PC-3 (cell line): ENCODE results near the gene DMD. TPM values are rescaled to one million over a fixed set of nuclear protein-coding genes. Genes with fewer than 3 reads are reported as not detected.

Experiments used
- ATAC-seq: fragments of 200-7000 bp; cut with Tn5 transposase; 2 replicates; pipeline ENCODE4 v1.9.1; 2020; ENCODE audit warnings: mild to moderate bottlenecking, moderate library complexity
- BruUV-seq: library from RNA; stranded (reverse); fragments of 400-500 nt; replicated peaks from 2 replicates; lab custom pipeline; 2021; lab: Mats Ljungman, UMichigan
- CTCF ChIA-PET: fragments of 300-600 bp; sonication (Branson Sonifier 250); formaldehyde crosslinking; loops from one replicate; lab custom pipeline; 2022; ENCODE audit warnings: antibody characterized with exemption; lab: Charles Lee
- POLR2A ChIA-PET: fragments of 300-600 bp; sonication (Branson Sonifier 250); formaldehyde crosslinking; loops from one replicate; lab custom pipeline; 2022; ENCODE audit warnings: antibody characterized with exemption; ENCODE audit not compliant: unreplicated experiment; lab: Charles Lee
- DNase-seq: peaks from one replicate; pipeline ENCODE4 v3.0.0-alpha.2; 2015
- H2AFZ ChIP-seq: fragments of 300-600 bp; sonication (generic); 2 replicates; pipeline ENCODE4 v1.6.0; 2016; ENCODE audit warnings: antibody characterized with exemption, low read length
- H3F3A ChIP-seq: fragments of 300-600 bp; sonication (generic); one replicate; pipeline ENCODE4 v1.6.0; 2017; ENCODE audit warnings: antibody characterized with exemption, low read length, control low read depth, mild to moderate bottlenecking; ENCODE audit not compliant: unreplicated experiment
- H3K27ac ChIP-seq: fragments of 300-600 bp; sonication (generic); 2 replicates; pipeline ENCODE4 v1.5.1; 2016; ENCODE audit warnings: mild to moderate bottlenecking, low read length
- H3K27me3 ChIP-seq: fragments of 300-600 bp; sonication (generic); 2 replicates; pipeline ENCODE4 v1.6.1; 2016; ENCODE audit warnings: low read length, mixed read lengths
- H3K36me3 ChIP-seq: fragments of 300-600 bp; sonication (generic); 2 replicates; pipeline ENCODE4 v1.6.1; 2016; ENCODE audit warnings: low read depth, mixed run types, low read length, mixed read lengths
- H3K4me1 ChIP-seq: fragments of 300-600 bp; sonication (generic); 2 replicates; pipeline ENCODE4 v1.5.1; 2016; ENCODE audit warnings: low read length; ENCODE audit not compliant: insufficient read depth
- H3K4me2 ChIP-seq: fragments of 300-600 bp; sonication (generic); 2 replicates; pipeline ENCODE4 v1.6.0; 2016; ENCODE audit warnings: low read length
- H3K4me3 ChIP-seq: fragments of 300-600 bp; sonication (generic); 2 replicates; pipeline ENCODE4 v1.5.1; 2016; ENCODE audit warnings: mild to moderate bottlenecking, low read length, mixed read lengths
- H3K79me2 ChIP-seq: fragments of 300-600 bp; sonication (generic); 2 replicates; pipeline ENCODE4 v1.6.1; 2017; ENCODE audit warnings: low read length, mixed read lengths
- H3K9ac ChIP-seq: fragments of 300-600 bp; sonication (generic); 2 replicates; pipeline ENCODE4 v1.6.0; 2016; ENCODE audit warnings: mild to moderate bottlenecking, low read length
- H3K9me2 ChIP-seq: fragments of 300-600 bp; sonication (generic); replicated peaks from 2 replicates; pipeline ENCODE4 v1.6.1; 2016; ENCODE audit warnings: mixed run types, low read length, mixed read lengths
- H3K9me3 ChIP-seq: fragments of 300-600 bp; sonication (generic); 2 replicates; pipeline ENCODE4 v1.6.1; 2016; ENCODE audit warnings: low read length, mixed read lengths
- H4K20me1 ChIP-seq: fragments of 300-600 bp; sonication (generic); 2 replicates; pipeline ENCODE4 v1.6.1; 2016; ENCODE audit warnings: low read length, mixed read lengths
- EZH2 ChIP-seq: fragments of 300-600 bp; sonication (generic); IDR thresholded peaks from one replicate; pipeline ENCODE4 v1.6.1; 2017; ENCODE audit warnings: antibody characterized with exemption, mild to moderate bottlenecking, low read length; ENCODE audit not compliant: unreplicated experiment
- EZH2phosphoT487 ChIP-seq: fragments of 300-600 bp; sonication (generic); IDR thresholded peaks from 2 replicates; pipeline ENCODE4 v1.6.1; 2018; ENCODE audit warnings: mild to moderate bottlenecking, antibody characterized with exemption, low read length, borderline replicate concordance
- intact Hi-C: fragments of 100-400 bp; cut with micrococcal nuclease; formaldehyde crosslinking; loops from 2 replicates; pipeline ENCODE4 v1.9.0; 2023
- total RNA-seq: library from RNA; depleted of rRNA; stranded (reverse); fragments of >200 nt; gene quantifications from 2 replicates; pipeline ENCODE4 v1.2.3, GENCODE V29; 2014
- TF ChIP-seq, protein P1 (sequence below): fragments of 300-600 bp; sonication (generic); conservative IDR thresholded peaks from 2 replicates; pipeline ENCODE4 v1.5.1; 2017; ENCODE audit warnings: antibody characterized with exemption, low read depth, mild to moderate bottlenecking, low read length

DMD gene
- total RNA-seq, 1 experiment from 2014 or later, result not detected

DNA sequence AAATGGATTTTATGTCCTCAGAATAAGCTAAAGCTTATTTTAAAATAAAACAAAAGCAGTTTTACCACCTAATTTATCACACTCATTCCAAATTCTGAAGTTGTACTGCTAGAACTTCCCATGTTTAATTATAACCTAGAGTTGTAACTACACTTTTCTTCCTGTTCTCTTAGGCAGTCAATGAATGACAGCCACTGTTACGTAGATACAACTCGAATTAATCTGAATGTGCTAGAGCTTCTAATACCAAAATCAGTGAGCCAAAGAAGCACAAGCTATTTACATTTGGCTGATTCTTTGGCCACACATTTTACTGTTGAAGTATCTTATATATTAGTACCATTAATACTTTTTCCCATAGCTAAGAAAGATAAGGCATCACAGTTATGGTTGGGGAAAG is 2040.6 kb downstream of the DMD start:
- Histone ChIP-seq H3K79me2 (no peaks in the 10 kb centered on the region), H2AFZ (no peak overlapping the region), H3F3A (no peaks in the 10 kb centered on the region), H3K36me3 (no peaks in the 10 kb centered on the region), H3K27me3 (no peaks in the 10 kb centered on the region), H3K9me3 (no peaks in the 10 kb centered on the region), H3K27ac (no peak overlapping the region), H3K4me3 (no peak overlapping the region), H3K4me2 (no peak overlapping the region), H3K9me2 (no peaks in the 10 kb centered on the region), H4K20me1 (no peaks in the 10 kb centered on the region), H3K4me1 (no peaks in the 10 kb centered on the region), H3K9ac (no peak overlapping the region)
- BruUV-seq, result no TSS peak
- ATAC-seq, result no peak
- no peak for DNase-seq
- ChIA-PET POLR2A (no interaction called here), CTCF (no interaction called here)
- intact Hi-C loops, result no loop called here
- no peak for TF ChIP-seq EZH2
- TF ChIP-seq, protein P1, sequence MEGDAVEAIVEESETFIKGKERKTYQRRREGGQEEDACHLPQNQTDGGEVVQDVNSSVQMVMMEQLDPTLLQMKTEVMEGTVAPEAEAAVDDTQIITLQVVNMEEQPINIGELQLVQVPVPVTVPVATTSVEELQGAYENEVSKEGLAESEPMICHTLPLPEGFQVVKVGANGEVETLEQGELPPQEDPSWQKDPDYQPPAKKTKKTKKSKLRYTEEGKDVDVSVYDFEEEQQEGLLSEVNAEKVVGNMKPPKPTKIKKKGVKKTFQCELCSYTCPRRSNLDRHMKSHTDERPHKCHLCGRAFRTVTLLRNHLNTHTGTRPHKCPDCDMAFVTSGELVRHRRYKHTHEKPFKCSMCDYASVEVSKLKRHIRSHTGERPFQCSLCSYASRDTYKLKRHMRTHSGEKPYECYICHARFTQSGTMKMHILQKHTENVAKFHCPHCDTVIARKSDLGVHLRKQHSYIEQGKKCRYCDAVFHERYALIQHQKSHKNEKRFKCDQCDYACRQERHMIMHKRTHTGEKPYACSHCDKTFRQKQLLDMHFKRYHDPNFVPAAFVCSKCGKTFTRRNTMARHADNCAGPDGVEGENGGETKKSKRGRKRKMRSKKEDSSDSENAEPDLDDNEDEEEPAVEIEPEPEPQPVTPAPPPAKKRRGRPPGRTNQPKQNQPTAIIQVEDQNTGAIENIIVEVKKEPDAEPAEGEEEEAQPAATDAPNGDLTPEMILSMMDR, result no peak
- TF ChIP-seq EZH2phosphoT487, result no peak

DNA sequence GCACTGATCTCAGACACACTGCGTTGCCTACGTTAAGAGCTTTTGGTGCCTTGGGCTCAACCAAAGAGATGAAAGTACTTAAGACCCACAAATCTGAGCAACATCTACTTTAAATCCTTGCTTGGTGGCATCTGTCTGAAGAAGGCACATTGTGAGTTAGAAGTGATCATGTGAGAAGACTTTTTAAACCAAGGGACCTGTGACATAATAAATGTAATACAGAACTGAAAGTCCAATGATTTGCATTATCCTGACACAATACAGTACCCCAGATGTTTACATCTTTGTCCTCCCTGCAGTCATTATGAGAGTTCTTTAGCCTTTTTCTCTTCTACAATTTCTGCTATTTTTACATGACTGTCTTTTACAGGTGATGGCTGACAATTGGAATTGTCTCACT is 2042.8 kb downstream of the DMD start:
- no peak for TF ChIP-seq EZH2
- TF ChIP-seq, protein P1, result no peak
- no peak overlapping the region for H3K27ac ChIP-seq
- no peaks in the 10 kb centered on the region for H3K9me3 ChIP-seq
- no peak overlapping the region for H2AFZ ChIP-seq
- no peak for DNase-seq
- H3K4me1 ChIP-seq, result no peaks in the 10 kb centered on the region
- no TSS peak for BruUV-seq
- no peaks in the 10 kb centered on the region for H3K9me2 ChIP-seq
- ChIA-PET POLR2A (no interaction called here), CTCF (no interaction called here)
- no peak for ATAC-seq
- H3K27me3 ChIP-seq, result no peaks in the 10 kb centered on the region
- no peak overlapping the region for H3K4me3 ChIP-seq
- no peaks in the 10 kb centered on the region for H4K20me1 ChIP-seq
- intact Hi-C loops, result no loop called here
- H3K4me2 ChIP-seq, result no peak overlapping the region
- no peaks in the 10 kb centered on the region for H3K79me2 ChIP-seq
- H3F3A ChIP-seq, result no peaks in the 10 kb centered on the region
- H3K9ac ChIP-seq, result no peak overlapping the region
- no peaks in the 10 kb centered on the region for H3K36me3 ChIP-seq

DNA sequence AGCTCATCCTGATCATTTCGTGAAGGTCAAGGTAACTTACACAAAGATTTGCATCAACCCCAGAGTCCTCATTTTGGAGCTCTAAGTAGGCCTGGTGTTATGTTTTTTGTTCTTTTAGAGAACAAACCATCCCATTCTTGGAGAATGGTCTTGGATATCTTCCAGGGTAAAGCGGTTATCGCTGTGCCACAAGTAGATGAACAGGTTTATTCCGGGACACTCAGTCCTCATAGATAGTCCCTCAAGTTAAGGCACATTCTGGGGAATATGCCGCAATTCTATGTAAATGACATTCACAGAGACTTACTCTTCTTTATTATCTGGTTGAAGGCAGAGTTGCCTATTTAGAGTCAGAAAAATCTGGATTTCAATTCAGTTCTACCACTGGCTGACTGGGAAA is 2044.5 kb downstream of the DMD start:
- H3F3A ChIP-seq, result no peaks in the 10 kb centered on the region
- ATAC-seq (no peak), DNase-seq (no peak)
- no peak overlapping the region for H3K9ac ChIP-seq
- TF ChIP-seq, protein P1, result no peak
- TF ChIP-seq EZH2phosphoT487 (no peak), EZH2 (no peak)
- no peaks in the 10 kb centered on the region for H3K36me3 ChIP-seq
- H2AFZ ChIP-seq, result no peak overlapping the region
- CTCF ChIA-PET, result no interaction called here
- BruUV-seq, result no TSS peak
- no peaks in the 10 kb centered on the region for H3K27me3 ChIP-seq
- H3K4me2 ChIP-seq, result no peak overlapping the region
- no peaks in the 10 kb centered on the region for H3K79me2 ChIP-seq
- no peaks in the 10 kb centered on the region for H3K4me1 ChIP-seq
- POLR2A ChIA-PET, result no interaction called here
- H4K20me1 ChIP-seq, result no peaks in the 10 kb centered on the region
- intact Hi-C loops, result no loop called here
- no peak overlapping the region for H3K4me3 ChIP-seq
- H3K27ac ChIP-seq, result no peak overlapping the region
- H3K9me2 ChIP-seq, result no peaks in the 10 kb centered on the region
- H3K9me3 ChIP-seq, result no peaks in the 10 kb centered on the region
